ENCODE results near the gene ZFP69. TPM values are rescaled to one million over a fixed set of nuclear protein-coding genes. Genes with fewer than 3 reads are reported as not detected.

The ZFP69 gene
- polyA plus RNA-seq, 3 donors: 2.1 to 3.8 (median 2.5) TPM

DNA sequence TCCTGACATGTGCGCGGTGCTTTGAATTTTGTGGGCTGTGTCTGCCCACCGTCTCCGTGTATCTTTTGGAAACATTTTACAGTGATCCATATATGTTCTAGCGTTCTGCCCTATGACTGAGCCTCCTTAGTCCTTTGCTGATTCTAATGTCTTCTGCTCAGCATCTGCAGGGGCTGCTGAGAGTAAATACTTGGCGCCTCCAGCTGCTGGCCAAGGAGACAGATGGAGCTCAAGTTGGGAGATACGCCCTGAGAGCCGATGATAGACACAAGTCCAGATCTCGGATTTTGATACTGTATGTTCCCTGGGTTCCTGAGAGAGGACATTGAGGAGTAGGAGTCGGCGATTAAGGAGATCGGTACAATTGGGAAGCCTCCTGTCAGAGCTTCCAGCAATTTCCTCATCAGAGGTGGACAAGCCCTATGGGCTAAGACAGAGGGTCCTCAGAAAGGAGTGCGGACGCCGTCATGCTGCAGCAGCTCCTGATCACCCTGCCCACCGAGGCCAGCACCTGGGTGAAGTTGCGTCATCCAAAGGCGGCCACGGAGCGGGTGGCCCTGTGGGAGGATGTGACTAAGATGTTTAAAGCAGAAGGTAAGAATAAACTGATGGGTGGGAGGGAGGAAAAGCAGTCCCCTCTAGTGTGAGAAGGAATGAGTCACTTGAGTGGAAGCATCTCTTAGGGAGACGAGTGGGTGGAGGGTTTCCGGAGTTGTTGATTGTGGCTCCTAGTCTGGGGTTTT, 26.4 kb upstream of the ZFP69 start:
- Mint-ChIP-seq H3K27ac (peak overlapping the region in 3 of 7 donors; percentile 20 to 73 (median 72)), H3K4me3 (peak overlapping the region; percentile 88 to 92), H3K4me1 (peaks cover 20% of the 10 kb centered on the region), H3K36me3 (peaks cover 12 to 28% of the 10 kb centered on the region in 2 donors), H3K27me3 (ENCODE audit: low read depth in 3 of 3) (peaks cover 0 to 1% (median 0%) of the 10 kb centered on the region in 3 donors), H3K9me3 (peaks cover 26 to 67% (median 61%) of the 10 kb centered on the region in 7 donors)
- Histone ChIP-seq H3K27me3 (ENCODE audit: control insufficient read depth in 2 of 2, insufficient read depth in 2 of 2, low read length in 2 of 2) (no peaks in the 10 kb centered on the region), H3K79me2 (ENCODE audit: insufficient read depth, low read length) (no peaks in the 10 kb centered on the region), H3K4me1 (ENCODE audit: control insufficient read depth in 1 of 2, insufficient read depth in 2 of 2, low read length in 2 of 2) (peaks cover 15 to 20% of the 10 kb centered on the region in 2 donors), H3K9ac (ENCODE audit: insufficient read depth, low read length, poor library complexity, severe bottlenecking) (peak overlapping the region; percentile 45), H3K4me3 (replicated peaks in 1 of 3; ENCODE audit: low read depth in 2 of 3, low read length in 3 of 3) (peak overlapping the region; percentile 59 to 84 (median 64)), H2AFZ (ENCODE audit: insufficient read depth, low read depth, low read length, poor library complexity, severe bottlenecking) (peak overlapping the region; percentile 88), H3K4me2 (replicated peaks; ENCODE audit: extremely low read depth, low read length, poor library complexity, severe bottlenecking) (peak overlapping the region; percentile 92), H3K9me3 (replicated peaks in 1 of 2; ENCODE audit: control insufficient read depth in 1 of 2, insufficient read depth in 1 of 2, low read length in 2 of 2) (peaks cover 43% of the 10 kb centered on the region in 2 donors), H3K36me3 (replicated peaks in 1 of 2; ENCODE audit: control insufficient read depth in 1 of 2, insufficient read depth in 2 of 2, low read length in 2 of 2) (peaks cover 0 to 11% of the 10 kb centered on the region in 2 donors), H3K27ac (ENCODE audit: low read depth in 1 of 2, low read length in 2 of 2) (peak overlapping the region in 1 of 2 donors; percentile 25), H4K20me1 (ENCODE audit: insufficient read depth, low read length) (no peaks in the 10 kb centered on the region)
- WGBS (ENCODE audit: insufficient coverage): 37% methylated on average over 21 of the region's 22 CpGs
- peak; percentile 2 to 41 (median 14) for DNase-seq
- TF ChIP-seq, protein P1, sequence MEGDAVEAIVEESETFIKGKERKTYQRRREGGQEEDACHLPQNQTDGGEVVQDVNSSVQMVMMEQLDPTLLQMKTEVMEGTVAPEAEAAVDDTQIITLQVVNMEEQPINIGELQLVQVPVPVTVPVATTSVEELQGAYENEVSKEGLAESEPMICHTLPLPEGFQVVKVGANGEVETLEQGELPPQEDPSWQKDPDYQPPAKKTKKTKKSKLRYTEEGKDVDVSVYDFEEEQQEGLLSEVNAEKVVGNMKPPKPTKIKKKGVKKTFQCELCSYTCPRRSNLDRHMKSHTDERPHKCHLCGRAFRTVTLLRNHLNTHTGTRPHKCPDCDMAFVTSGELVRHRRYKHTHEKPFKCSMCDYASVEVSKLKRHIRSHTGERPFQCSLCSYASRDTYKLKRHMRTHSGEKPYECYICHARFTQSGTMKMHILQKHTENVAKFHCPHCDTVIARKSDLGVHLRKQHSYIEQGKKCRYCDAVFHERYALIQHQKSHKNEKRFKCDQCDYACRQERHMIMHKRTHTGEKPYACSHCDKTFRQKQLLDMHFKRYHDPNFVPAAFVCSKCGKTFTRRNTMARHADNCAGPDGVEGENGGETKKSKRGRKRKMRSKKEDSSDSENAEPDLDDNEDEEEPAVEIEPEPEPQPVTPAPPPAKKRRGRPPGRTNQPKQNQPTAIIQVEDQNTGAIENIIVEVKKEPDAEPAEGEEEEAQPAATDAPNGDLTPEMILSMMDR (IDR thresholded peaks at IDR 0.05): no peak
- intact Hi-C loops (cut with micrococcal nuclease): loop anchor here in 1 of 2 donors (10.0 kb wide), 1 partner anchor 64 kb away; no protein-coding TSS in a partner anchor

GRCh38 chr1:40451238-40451585, 25.9 kb upstream of the ZFP69 start:
- H3K27me3 ChIP-seq (ENCODE audit: control insufficient read depth in 2 of 2, insufficient read depth in 2 of 2, low read length in 2 of 2): no peaks in the 10 kb centered on the region
- no peaks in the 10 kb centered on the region for H4K20me1 ChIP-seq (ENCODE audit: insufficient read depth, low read length)
- peaks cover 0 to 11% of the 10 kb centered on the region in 2 donors for H3K36me3 ChIP-seq (replicated peaks in 1 of 2; ENCODE audit: control insufficient read depth in 1 of 2, insufficient read depth in 2 of 2, low read length in 2 of 2)
- Mint-ChIP-seq H3K4me1 (peaks cover 20% of the 10 kb centered on the region), H3K36me3 (peaks cover 14 to 28% of the 10 kb centered on the region in 2 donors), H3K9me3 (peaks cover 23 to 68% (median 62%) of the 10 kb centered on the region in 7 donors), H3K27ac (peak overlapping the region in 1 of 7 donors; percentile 69), H3K27me3 (ENCODE audit: low read depth in 3 of 3) (peaks cover 0 to 1% (median 0%) of the 10 kb centered on the region in 3 donors), H3K4me3 (peak overlapping the region; percentile 88 to 92)
- intact Hi-C loops (cut with micrococcal nuclease): loop anchor here in 1 of 2 donors (10.0 kb wide), 1 partner anchor 64 kb away; no protein-coding TSS in a partner anchor
- no CpG with 5 or more reads among the region's 1 CpG for WGBS (ENCODE audit: insufficient coverage)
- no peak for DNase-seq
- peaks cover 42 to 44% of the 10 kb centered on the region in 2 donors for H3K9me3 ChIP-seq (replicated peaks in 1 of 2; ENCODE audit: control insufficient read depth in 1 of 2, insufficient read depth in 1 of 2, low read length in 2 of 2)
- peak overlapping the region; percentile 92 for H3K4me2 ChIP-seq (replicated peaks; ENCODE audit: extremely low read depth, low read length, poor library complexity, severe bottlenecking)
- TF ChIP-seq, protein P1 (IDR thresholded peaks at IDR 0.05): no peak
- peaks cover 15 to 20% of the 10 kb centered on the region in 2 donors for H3K4me1 ChIP-seq (ENCODE audit: control insufficient read depth in 1 of 2, insufficient read depth in 2 of 2, low read length in 2 of 2)
- H3K27ac ChIP-seq (ENCODE audit: low read depth in 1 of 2, low read length in 2 of 2): no peak overlapping the region
- no peak overlapping the region for H3K9ac ChIP-seq (ENCODE audit: insufficient read depth, low read length, poor library complexity, severe bottlenecking)
- peak overlapping the region in 1 of 3 experiments; percentile 84 for H3K4me3 ChIP-seq (replicated peaks in 1 of 3; ENCODE audit: low read depth in 2 of 3, low read length in 3 of 3)
- H3K79me2 ChIP-seq (ENCODE audit: insufficient read depth, low read length): no peaks in the 10 kb centered on the region
- no peak overlapping the region for H2AFZ ChIP-seq (ENCODE audit: insufficient read depth, low read depth, low read length, poor library complexity, severe bottlenecking)
